GM19438 (cell line): ENCODE results near the gene KDM3A.

Source experiments
- ATAC-seq: cut with Tn5 transposase; IDR thresholded peaks from one replicate; pipeline ENCODE4 v1.9.1; 2021; ENCODE audit warnings: low read depth; ENCODE audit not compliant: unreplicated experiment

Gene KDM3A, protein sequence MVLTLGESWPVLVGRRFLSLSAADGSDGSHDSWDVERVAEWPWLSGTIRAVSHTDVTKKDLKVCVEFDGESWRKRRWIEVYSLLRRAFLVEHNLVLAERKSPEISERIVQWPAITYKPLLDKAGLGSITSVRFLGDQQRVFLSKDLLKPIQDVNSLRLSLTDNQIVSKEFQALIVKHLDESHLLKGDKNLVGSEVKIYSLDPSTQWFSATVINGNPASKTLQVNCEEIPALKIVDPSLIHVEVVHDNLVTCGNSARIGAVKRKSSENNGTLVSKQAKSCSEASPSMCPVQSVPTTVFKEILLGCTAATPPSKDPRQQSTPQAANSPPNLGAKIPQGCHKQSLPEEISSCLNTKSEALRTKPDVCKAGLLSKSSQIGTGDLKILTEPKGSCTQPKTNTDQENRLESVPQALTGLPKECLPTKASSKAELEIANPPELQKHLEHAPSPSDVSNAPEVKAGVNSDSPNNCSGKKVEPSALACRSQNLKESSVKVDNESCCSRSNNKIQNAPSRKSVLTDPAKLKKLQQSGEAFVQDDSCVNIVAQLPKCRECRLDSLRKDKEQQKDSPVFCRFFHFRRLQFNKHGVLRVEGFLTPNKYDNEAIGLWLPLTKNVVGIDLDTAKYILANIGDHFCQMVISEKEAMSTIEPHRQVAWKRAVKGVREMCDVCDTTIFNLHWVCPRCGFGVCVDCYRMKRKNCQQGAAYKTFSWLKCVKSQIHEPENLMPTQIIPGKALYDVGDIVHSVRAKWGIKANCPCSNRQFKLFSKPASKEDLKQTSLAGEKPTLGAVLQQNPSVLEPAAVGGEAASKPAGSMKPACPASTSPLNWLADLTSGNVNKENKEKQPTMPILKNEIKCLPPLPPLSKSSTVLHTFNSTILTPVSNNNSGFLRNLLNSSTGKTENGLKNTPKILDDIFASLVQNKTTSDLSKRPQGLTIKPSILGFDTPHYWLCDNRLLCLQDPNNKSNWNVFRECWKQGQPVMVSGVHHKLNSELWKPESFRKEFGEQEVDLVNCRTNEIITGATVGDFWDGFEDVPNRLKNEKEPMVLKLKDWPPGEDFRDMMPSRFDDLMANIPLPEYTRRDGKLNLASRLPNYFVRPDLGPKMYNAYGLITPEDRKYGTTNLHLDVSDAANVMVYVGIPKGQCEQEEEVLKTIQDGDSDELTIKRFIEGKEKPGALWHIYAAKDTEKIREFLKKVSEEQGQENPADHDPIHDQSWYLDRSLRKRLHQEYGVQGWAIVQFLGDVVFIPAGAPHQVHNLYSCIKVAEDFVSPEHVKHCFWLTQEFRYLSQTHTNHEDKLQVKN (N-terminal part only)

DNA sequence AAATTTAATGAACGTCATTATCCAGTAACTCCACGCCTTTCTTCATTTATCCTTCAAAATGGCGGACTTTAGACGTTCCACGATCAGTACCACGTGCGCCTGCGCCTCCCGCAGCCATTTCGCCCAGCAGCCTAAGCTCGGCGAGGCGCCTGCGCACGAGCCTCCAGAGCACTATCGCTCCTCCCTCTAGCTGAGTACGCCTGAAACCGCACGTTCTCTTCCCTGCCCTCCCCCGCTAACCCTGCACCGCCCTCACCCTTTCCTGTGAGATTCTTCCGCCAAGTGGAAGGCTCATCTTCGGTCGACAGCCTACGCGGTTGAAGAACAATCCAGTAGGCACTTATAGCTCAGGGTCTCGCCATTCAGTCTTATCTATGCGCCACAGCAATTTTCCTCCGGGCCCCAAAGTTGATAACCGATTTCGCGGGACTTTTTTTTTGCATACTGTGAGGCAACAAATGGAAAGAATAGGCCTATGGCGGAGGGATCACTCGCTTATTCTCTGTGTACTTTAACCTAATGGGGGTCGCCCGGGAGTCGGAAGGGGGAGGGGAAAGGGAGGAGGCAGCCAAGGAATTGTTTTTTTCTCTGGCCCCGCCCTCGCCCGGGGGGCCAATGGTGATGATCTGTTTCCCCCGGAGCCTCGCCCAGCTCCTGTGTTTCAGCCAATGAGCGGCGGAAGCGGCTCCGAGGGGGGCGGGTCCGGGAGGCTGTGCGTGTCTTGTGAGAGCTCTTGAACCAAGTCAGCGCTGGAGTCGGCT, at the start of gene KDM3A:
Gene KDM3A, plus strand, starts transcription at position 741 of the 761 bp plus-strand sequence. CDS start 677 bp downstream, outside the sequence.
- ATAC-seq = peak; percentile 76

DNA sequence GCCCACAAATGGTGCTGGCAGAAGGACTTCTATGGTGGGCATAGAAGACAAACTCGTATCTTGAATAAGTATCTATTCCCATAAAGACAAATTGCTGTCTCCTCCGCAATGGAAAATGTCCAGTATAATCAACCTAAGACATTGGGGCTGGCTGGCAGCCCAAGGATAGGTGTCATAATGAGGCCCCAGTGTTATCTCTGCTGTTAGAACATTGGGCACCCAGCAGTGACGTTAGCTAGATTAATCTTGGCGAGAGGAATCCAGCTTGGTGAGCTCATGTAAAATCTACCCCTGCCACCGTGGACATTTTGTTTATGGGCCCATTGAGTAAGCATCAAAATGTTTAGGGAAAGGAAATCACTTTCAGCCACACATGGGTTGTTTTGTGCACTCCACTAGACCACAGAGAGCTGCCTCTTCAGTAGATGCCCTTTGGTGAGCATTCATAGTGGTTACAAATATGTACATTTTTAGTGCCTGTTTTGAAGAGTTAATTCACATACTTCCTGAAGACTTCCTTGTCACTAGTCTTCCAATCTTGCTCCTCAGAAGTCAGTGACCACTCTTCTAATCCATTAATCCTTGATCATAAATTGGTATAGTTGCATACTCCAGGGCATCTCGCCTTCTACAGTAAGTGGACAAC, 48.2 kb upstream of the KDM3A start:
- no peak for ATAC-seq

DNA sequence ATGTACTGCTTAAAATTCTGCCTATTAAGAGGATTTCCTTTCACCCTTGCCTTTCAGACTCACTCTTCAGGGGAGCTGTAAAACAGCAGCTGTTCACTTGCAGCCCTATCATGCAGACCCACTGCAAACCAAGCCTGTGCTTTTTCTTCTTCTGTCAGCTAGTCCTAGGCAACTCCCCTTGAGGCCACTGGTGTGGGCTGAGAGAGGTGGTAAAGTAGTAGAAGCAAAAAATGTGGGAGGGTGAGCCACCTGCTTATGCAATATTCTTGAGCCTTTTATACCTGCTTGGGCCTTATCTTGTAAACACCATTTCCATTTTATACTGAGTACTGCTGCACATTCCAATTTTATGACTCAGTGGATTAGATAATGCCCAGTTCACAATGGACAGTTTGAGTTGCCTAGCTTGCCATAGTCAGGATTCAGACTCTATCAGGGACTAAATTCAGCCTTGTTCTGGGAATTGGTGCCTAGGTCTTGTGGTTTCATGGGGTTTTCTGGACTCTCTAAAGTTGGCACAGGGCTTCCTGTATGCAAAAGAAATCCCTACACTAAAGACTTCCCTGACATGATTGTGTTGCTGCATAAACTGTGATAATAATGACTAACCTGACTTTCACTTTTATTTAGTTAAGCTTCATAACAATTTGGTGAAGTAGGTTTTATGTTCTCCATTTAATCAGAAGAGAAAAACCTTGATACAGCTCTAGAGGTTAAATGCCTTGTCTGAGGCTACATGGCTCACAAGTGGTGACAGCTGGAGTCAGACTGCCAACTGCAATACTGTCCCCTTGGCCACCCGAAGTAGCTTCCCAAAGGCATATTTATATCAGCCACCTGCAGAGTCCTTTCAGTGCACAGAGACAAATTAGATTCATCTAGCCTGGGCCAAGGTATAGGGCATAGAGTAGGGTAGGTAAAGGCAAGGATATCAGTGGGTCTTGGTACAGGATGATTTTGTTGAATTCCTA, 47.4 kb upstream of the KDM3A start:
- no peak for ATAC-seq

DNA sequence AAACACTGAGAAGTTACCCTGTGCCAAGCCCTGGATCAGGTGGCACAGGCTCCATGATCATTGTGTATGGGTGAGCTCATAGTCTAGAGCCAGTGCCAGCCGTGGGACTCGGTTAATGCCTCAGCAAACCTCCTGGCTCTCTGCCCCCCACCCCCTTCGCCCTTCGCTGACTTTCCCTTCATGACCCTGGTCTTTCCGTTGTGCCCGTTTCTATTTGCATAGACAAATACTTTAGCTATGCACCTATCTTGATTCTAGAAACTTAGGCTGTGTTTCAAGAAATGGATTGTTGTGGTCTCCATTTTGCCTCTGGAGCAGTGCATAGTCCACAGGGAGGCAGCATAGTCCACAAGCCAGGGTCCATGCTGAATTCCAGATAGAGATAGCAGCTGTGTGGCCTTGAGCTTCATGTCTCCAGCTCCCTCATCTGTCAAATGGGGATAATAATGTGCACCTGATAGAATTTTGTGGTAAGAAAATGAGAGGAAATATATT, 44.8 kb upstream of the KDM3A start:
- no peak for ATAC-seq

DNA sequence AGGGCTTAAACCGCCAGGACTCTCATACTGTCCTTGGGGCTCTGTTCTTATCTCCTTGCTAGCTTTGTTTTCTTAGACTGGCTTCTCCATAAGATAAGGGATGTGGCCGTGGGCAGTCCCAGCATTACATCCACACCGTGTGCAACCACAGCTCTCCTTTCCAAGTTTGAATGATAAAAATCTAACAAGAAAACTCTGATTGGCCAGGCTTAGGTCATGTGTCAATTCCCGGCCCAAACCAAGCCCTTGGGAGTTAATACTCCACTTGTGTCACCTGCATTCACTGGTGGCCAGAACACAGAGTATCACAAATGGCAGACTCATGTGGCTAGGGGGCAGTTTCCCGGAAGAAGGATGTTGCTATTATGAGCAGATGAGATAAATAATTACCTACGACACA, 43.2 kb upstream of the KDM3A start:
- ATAC-seq = peak; percentile 58

DNA sequence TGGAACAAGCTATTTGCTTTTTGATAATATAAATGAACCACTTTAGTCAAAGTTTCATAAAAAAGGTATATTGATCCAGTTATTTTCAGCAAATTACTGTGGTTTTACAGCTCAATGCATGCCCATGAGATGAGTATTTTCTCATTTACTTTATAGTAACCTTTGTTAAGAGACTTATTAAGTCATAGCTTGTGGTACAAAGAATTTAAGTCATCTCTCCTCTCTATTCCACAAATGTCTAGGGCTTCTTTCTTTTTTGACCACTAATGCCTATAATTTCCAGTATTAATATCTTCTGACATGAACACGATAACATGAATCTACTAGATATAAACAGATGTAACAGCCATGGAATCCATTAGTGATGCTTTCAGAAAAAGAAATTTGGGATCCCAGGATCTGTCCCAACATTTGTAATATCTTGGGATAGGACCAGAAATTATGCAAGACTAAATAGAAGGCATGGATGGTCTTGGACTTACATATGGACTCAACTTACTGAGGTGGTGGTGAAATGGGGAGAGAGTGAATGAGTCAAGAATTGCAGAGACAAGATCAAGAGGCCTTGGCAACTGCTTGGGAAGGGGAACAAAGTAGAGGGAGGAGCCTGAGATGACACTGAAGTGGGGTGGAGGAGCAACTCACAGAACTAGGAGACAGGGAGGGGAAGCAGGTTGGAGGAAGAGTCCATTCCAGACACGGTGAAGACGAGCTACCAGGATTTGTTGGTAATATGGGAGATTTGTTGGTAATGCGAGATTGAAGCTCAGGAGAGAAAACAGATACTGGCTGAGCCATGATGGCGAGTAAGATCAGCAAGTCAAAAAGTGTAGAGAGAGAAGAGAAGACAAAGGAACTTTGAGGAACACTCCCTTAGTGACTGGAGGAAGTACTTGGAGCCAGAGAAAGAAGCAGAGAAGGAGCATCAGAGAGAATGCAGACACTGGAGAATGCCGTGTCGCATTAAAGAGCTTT, 42.4 kb upstream of the KDM3A start:
- no peak for ATAC-seq

DNA sequence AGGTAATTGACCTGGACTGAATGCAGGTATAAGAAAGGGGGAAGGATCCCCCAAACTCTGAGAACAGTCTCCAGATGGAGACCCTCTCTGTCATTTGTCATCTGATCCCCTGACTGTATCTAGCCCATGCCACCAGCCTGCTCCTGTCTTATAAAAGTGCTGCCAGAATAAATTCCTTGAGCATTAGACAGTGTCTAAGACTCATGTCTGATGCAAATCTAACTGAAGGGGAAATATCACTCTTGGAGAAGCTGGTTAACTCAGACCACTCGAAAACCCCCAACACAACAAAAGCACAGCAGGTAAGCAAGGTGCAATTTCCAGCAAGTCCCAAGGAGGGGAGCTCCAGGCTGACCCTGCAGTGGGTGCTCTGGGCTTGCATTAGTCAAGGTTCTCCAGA, 40.9 kb upstream of the KDM3A start:
- no peak for ATAC-seq

DNA sequence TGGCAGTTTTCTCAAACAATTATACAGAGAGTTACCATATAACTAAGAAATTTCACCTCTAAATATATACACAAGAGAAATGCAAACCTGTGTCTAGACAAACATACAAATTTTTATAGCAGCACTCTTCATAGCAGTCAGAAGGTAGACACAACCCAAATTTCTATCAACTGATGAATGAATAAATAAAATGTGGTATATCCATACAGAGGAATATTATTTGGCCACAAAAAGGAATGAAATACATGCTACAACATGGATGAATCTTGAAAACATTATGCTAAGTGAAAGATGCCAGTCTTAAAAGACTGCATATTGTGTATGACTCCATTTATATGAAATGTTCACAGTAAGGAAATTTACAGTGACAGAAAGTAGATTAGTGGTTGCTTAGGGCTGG, 30.6 kb upstream of the KDM3A start:
- no peak for ATAC-seq

DNA sequence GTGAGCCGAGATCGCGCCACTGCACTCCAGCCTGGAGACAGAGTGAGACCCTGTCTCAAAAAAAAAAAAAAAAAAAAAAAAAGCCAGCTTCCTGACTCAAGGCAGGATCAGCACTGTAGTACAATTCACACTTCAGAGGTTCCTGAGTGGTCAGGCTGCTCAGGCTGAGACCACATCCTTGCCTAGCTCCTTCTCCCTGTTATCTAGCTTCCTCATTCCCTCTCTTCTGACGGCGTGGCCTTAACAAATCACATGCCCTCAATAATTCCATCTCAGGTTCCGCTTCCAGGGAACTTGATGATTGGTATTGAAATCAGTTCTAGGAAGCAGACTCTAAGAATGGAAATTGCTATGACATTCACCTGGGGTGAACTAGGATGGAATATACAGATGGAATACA, 29.8 kb upstream of the KDM3A start:
- ATAC-seq = no peak

DNA sequence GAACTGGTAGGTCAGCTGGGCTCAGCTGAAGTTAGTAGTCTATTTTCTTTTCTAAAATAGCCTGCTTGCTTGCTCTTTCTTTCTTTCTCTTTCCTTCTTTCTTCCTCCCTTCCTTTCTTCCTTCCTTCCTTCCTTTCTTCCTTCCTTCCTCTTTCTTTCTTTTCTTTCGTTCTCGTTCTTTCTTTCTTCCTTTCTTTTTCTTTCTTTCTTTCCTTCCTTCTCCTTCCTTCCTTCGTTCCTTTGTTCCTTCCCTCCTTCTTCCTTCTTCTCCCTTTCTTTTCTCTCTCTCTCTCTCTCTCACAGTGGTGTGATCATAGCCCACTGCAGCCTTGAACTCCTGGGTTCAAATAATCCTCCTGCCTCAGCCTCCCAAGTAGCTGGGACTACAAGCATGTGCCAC, 29.2 kb upstream of the KDM3A start:
- no peak for ATAC-seq

DNA sequence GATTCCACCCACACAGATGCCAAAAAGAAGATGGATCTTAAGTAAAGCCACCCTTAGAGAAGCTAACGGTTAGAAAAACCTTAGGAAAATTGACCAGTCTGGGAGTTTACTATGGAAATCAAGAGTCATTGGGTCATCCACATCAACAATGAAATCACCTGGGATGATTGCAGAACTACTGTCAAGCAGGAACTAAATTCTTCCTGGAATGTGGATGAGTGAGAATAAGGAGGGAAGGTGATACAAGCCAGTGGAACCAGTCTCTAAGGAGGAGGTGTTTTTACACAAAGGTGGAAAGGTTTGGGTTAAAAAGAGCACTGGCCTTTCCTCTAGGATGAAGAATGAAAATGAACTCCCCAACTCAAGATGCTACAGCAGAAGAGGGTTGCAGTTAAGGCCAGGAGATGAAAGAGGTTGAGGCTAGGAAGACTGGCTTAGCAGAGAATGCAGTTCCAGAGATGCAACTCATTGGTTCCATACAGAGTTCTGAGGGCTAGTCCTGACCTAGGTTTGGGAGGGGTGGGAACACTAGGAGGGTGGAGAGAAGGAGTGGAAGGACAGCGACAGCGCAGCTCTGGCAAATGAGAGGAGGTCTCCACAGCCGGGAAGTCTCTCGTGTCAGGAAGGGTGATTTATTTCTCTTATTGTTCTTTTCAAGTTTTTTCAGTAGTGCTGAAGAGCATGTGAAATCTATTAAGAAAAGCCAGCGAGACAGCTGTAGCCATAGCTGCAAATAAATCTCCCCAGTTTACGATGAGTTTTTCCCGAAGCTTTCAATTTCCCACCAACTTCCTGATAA, 27.7 kb upstream of the KDM3A start:
- ATAC-seq = no peak

DNA sequence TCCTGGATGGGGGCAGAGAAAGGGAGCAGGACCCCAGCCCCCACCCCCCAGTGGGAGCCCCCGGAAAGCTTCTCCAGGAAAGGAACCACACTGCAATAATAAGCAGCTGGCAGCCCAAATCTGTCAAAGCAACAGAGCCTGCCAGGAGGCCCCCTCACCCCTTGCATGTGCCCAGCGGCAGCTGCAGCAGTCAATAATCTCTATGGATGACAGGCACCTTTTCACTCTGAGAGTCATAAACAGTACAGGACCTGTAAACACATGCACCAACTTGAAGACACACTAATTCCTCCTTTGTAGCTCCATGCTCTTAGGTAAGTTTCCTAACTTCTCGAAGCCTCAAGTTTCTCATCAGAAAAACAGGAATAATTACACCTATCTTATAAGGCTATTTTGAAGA, 26.2 kb upstream of the KDM3A start:
- no peak for ATAC-seq

DNA sequence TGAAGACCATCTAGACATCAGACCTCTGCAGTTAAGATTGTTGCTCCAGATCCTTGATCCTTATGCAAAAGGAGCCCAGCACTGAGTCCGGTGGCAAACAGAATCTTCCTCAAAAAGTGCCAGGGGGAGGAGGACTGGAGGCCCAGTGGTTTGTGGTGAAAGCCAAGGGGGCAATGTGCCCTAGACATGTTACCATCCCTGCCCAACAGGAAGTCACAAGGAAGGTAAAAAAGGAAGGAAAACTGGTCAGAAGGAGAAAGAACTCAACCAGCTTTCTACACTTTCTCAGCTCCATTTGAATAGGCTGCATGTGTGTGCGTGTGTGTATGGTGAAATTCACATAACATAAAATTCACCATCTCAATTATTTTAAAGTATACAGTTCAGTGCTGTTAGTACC, 25.0 kb upstream of the KDM3A start:
- no peak for ATAC-seq

DNA sequence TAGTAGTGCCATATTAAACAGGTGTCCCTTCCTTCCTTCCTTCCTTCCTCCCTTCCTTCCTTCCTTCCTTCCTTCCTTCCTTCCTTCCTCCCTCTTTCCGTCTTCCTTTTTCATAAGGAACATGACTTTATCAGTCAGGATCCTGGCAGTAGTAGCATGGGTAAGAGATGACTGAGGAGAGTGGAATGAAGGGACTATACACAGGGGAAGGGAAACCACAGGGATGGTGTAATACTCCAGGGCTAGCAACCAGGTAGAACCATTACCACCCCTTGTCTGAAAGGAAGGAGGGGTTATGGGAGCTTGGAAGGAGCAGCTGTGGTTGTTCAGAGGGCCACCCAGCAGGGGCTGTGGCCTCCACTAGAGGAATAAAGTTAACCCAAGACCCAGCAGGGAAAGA, 23.2 kb upstream of the KDM3A start:
- ATAC-seq = no peak

DNA sequence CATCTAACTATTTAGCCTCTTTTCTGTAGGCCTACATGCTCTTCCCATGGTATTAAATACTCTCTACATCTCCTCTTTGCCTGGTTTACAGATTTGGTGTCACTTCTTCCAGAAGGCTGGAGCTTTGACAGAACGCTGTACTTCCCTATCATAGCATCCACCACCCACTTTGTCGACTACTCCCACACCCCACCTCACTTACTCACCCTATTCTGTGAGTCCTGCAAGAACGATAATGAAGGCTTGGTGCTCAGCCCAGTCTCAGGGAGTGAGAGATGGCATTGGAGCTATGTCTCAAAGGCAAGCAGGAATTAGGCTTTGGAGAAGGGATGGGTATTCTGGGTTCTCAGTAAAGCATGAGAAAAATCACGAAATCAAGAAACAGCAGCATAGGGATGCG, 20.3 kb upstream of the KDM3A start:
- ATAC-seq = no peak

DNA sequence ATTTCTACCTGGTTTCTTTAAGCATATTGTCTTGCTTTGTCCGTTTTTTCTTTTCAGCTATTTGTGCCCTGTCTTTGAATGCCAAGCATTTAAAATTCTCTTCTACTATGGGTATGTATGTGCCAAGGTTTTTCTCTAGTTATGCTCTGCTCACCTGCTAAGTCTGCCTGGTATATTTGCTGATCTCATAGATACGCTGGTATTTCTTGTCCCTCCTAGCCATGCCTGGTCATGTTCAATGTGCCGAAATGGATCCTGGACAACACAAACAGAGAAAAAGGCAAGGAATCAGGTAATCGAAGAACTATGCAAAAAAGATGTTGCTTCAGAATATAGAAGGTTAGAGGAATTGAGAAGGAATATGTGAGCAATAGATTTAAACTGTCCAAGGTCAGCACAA, 14.9 kb upstream of the KDM3A start:
- ATAC-seq = no peak
